D721Med (cell line): ENCODE results near the gene FEM1B.

ENCODE experiments used
- DNase-seq: peaks from one replicate; pipeline ENCODE4 v3.0.0; 2011; ENCODE audit warnings: low spot score; ENCODE audit not compliant: insufficient read length
- FAIRE-seq: peaks from 2 replicates; lab custom pipeline; 2011; peaks lifted over from hg19 to GRCh38; lab: Jason Lieb, UNC
- CTCF ChIP-seq: IDR thresholded peaks from 2 replicates; pipeline ENCODE4 v1.5.1; 2012; ENCODE audit warnings: mild to moderate bottlenecking, control low read depth; ENCODE audit not compliant: insufficient read depth; ENCODE audit errors: missing control alignments

FEM1B gene

GRCh38 chr15:68284616-68285258 lies 7.2 kb downstream of the FEM1B start:
- DNase-seq (no peak), FAIRE-seq (no peak)
- no peak for TF ChIP-seq CTCF

GRCh38 chr15:68285259-68285980 lies 7.9 kb downstream of the FEM1B start:
- FAIRE-seq (no peak), DNase-seq (no peak)
- TF ChIP-seq CTCF = no peak

- no peak for FAIRE-seq
- TF ChIP-seq CTCF = no peak
Measured at GRCh38 chr15:68286256-68286655, 8.7 kb downstream of the FEM1B start.

GRCh38 chr15:68289057-68289456 lies 11.5 kb downstream of the FEM1B start:
- TF ChIP-seq CTCF = no peak
- FAIRE-seq = no peak
- no peak for DNase-seq

More at GRCh38 chr15:68286256-68286655, 8.7 kb downstream of the FEM1B start:
- no peak for DNase-seq

- TF ChIP-seq CTCF = no peak
- no peak for FAIRE-seq
- DNase-seq = no peak
Measured at GRCh38 chr15:68289621-68290352, 12.2 kb downstream of the FEM1B start.

- DNase-seq (no peak), FAIRE-seq (no peak)
- TF ChIP-seq CTCF = no peak
Measured at GRCh38 chr15:68290715-68291114, 13.2 kb downstream of the FEM1B start.
